Sigmoid colon (tissue), 4 donors: Measurements from ENCODE around the gene SMG7.

Experiments
- CTCF ChIP-seq, 4 experiments: fragments of 450-650 bp in 3 of 4; fragments of 200-600 bp in 1 of 4; IDR thresholded peaks; one replicate each; pipeline ENCODE4 v1.5.1; 2016 to 2019; ENCODE audit warnings: antibody characterized with exemption in 4 of 4, mild to moderate bottlenecking in 3 of 4, moderate library complexity in 2 of 4
- EP300 ChIP-seq, 4 donors: sonication (generic); formaldehyde crosslinking; IDR thresholded peaks; one replicate each; pipeline ENCODE4 v1.6.1; 2017; ENCODE audit warnings: antibody characterized with exemption in 4 of 4
- POLR2A ChIP-seq, 2 donors: fragments of 450-650 bp; IDR thresholded peaks; one replicate each; pipeline ENCODE4 v1.6.1; 2016; ENCODE audit warnings: antibody characterized with exemption in 2 of 2, mild to moderate bottlenecking in 2 of 2, moderate library complexity in 2 of 2

- TF ChIP-seq CTCF (IDR thresholded peaks at IDR 0.05) (no peak), EP300 (IDR thresholded peaks at IDR 0.05) (no peak), POLR2A (IDR thresholded peaks at IDR 0.05) (no peak)
These were observed 79.6 kb downstream of the SMG7 start for GRCh38 chr1:183551924-183552323.
